ENCODE results near the gene ATP6V1C2. TPM values are rescaled to one million over a fixed set of nuclear protein-coding genes. Genes with fewer than 3 reads are reported as not detected.

The ATP6V1C2 gene
- total and polyA plus RNA-seq, 2 experiments from 2014 or later, result 0.57 to 2.0 TPM

DNA sequence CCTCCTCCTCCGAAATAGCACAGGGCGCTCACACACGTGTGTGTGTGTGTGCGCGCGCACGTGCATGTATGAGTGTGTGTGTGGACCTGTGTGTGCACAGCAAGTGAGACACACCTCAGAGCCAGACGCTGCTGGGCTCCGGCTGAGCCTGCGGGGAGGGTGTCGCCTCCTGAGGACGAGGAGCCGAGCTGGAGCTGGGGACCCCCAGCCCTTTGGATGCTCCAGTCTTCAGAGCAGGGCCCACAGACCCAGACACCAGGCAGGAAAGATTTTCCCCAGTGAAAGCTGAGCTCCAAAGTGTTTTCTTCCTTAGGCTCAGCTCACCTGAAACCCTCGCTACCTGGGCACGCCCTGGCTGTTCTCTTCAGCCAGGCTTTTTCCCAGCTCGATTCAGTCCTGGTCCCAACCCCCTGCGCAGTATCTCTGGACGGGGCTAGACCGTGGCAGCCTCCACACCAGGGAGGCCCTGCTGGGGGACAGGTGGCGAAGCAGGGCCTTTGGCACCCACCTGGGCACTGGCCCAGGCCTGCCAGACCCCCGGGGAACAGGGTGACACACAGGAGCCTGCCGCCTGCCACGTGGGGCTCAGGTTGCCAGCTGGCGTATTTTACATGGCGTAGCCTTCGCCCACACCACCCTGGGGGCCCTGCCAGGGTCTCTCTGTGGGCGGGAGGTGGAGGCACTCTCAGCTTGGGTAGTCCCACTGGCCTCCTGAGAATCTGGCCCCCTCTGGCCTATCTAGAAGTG lies 55.0 kb downstream of the ATP6V1C2 start:
- no peaks in the 10 kb centered on the region for H3K36me3 ChIP-seq (replicated peaks; ENCODE audit: insufficient read depth, low read depth)
- WGBS (ENCODE audit: low lambda C conversion rate, missing lambda C conversion rate), result 93% methylated on average over 27 of the region's 27 CpGs
- no peak overlapping the region for H3K27ac ChIP-seq
- H3K4me2 ChIP-seq, result no peak overlapping the region
- DNase-seq (ENCODE audit: low spot score), result no peak
- no peaks in the 10 kb centered on the region for H3K9me2 ChIP-seq (replicated peaks; ENCODE audit: insufficient read depth)
- H4K20me1 ChIP-seq (ENCODE audit: insufficient read depth, poor library complexity, severe bottlenecking), result no peaks in the 10 kb centered on the region
- no peaks in the 10 kb centered on the region for H3K79me2 ChIP-seq
- H2AFZ ChIP-seq, result no peak overlapping the region
- H3K4me3 ChIP-seq, result no peak overlapping the region
- TF ChIP-seq EZH2 (IDR thresholded peaks at IDR 0.05; ENCODE audit: borderline replicate concordance) (no peak), EZH2phosphoT487 (IDR thresholded peaks at IDR 0.05; ENCODE audit: low read depth, severe bottlenecking, unreplicated experiment) (no peak)
- TF ChIP-seq, protein P1, sequence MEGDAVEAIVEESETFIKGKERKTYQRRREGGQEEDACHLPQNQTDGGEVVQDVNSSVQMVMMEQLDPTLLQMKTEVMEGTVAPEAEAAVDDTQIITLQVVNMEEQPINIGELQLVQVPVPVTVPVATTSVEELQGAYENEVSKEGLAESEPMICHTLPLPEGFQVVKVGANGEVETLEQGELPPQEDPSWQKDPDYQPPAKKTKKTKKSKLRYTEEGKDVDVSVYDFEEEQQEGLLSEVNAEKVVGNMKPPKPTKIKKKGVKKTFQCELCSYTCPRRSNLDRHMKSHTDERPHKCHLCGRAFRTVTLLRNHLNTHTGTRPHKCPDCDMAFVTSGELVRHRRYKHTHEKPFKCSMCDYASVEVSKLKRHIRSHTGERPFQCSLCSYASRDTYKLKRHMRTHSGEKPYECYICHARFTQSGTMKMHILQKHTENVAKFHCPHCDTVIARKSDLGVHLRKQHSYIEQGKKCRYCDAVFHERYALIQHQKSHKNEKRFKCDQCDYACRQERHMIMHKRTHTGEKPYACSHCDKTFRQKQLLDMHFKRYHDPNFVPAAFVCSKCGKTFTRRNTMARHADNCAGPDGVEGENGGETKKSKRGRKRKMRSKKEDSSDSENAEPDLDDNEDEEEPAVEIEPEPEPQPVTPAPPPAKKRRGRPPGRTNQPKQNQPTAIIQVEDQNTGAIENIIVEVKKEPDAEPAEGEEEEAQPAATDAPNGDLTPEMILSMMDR (IDR thresholded peaks at IDR 0.05; ENCODE audit: poor library complexity), result no peak
- peaks cover 19% of the 10 kb centered on the region for H3K4me1 ChIP-seq (ENCODE audit: insufficient read depth)
- H3K9me3 ChIP-seq (ENCODE audit: low read depth), result no peaks in the 10 kb centered on the region
- H3K27me3 ChIP-seq, result no peaks in the 10 kb centered on the region

GRCh38 chr2:10777111-10777841 lies 55.8 kb downstream of the ATP6V1C2 start:
- Histone ChIP-seq H2AFZ (no peak overlapping the region), H3K27me3 (no peaks in the 10 kb centered on the region), H3K27ac (no peak overlapping the region), H3K4me2 (no peak overlapping the region), H3K9me3 (ENCODE audit: low read depth) (no peaks in the 10 kb centered on the region), H3K4me3 (no peak overlapping the region), H3K4me1 (ENCODE audit: insufficient read depth) (peaks cover 19% of the 10 kb centered on the region), H3K79me2 (no peaks in the 10 kb centered on the region), H3K9me2 (replicated peaks; ENCODE audit: insufficient read depth) (no peaks in the 10 kb centered on the region), H4K20me1 (ENCODE audit: insufficient read depth, poor library complexity, severe bottlenecking) (no peaks in the 10 kb centered on the region), H3K36me3 (replicated peaks; ENCODE audit: insufficient read depth, low read depth) (no peaks in the 10 kb centered on the region)
- no peak for DNase-seq (ENCODE audit: low spot score)
- 92% methylated on average over 26 of the region's 26 CpGs for WGBS (ENCODE audit: low lambda C conversion rate, missing lambda C conversion rate)
- TF ChIP-seq EZH2 (IDR thresholded peaks at IDR 0.05; ENCODE audit: borderline replicate concordance) (no peak), EZH2phosphoT487 (IDR thresholded peaks at IDR 0.05; ENCODE audit: low read depth, severe bottlenecking, unreplicated experiment) (no peak)
- TF ChIP-seq, protein P1 (IDR thresholded peaks at IDR 0.05; ENCODE audit: poor library complexity), result no peak

- H3K9me2 ChIP-seq (replicated peaks; ENCODE audit: insufficient read depth), result no peaks in the 10 kb centered on the region
- peaks cover 19% of the 10 kb centered on the region for H3K4me1 ChIP-seq (ENCODE audit: insufficient read depth)
- no peak overlapping the region for H3K4me2 ChIP-seq
- no peak overlapping the region for H3K4me3 ChIP-seq
- no peak overlapping the region for H3K27ac ChIP-seq
- H3K9me3 ChIP-seq (ENCODE audit: low read depth), result no peaks in the 10 kb centered on the region
- TF ChIP-seq EZH2 (IDR thresholded peaks at IDR 0.05; ENCODE audit: borderline replicate concordance), result no peak
- TF ChIP-seq EZH2phosphoT487 (IDR thresholded peaks at IDR 0.05; ENCODE audit: low read depth, severe bottlenecking, unreplicated experiment), result no peak
- TF ChIP-seq, protein P1 (IDR thresholded peaks at IDR 0.05; ENCODE audit: poor library complexity), result no peak
- H4K20me1 ChIP-seq (ENCODE audit: insufficient read depth, poor library complexity, severe bottlenecking), result no peaks in the 10 kb centered on the region
- no peak for DNase-seq (ENCODE audit: low spot score)
- H2AFZ ChIP-seq, result no peak overlapping the region
- 98% methylated on average over 27 of the region's 27 CpGs for WGBS (ENCODE audit: low lambda C conversion rate, missing lambda C conversion rate)
- H3K79me2 ChIP-seq, result no peaks in the 10 kb centered on the region
- H3K36me3 ChIP-seq (replicated peaks; ENCODE audit: insufficient read depth, low read depth), result no peaks in the 10 kb centered on the region
- H3K27me3 ChIP-seq, result no peaks in the 10 kb centered on the region
Measured at GRCh38 chr2:10777842-10778723, 56.7 kb downstream of the ATP6V1C2 start.

All from hepatocyte (in vitro differentiated cells).